ENCODE results near the gene MYMX. TPM values are rescaled to one million over a fixed set of nuclear protein-coding genes. Genes with fewer than 3 reads are reported as not detected.

The MYMX gene
- total RNA-seq, 3 donors from 2014 or later: 0.88 to 3.4 (median 2.9) TPM

DNA sequence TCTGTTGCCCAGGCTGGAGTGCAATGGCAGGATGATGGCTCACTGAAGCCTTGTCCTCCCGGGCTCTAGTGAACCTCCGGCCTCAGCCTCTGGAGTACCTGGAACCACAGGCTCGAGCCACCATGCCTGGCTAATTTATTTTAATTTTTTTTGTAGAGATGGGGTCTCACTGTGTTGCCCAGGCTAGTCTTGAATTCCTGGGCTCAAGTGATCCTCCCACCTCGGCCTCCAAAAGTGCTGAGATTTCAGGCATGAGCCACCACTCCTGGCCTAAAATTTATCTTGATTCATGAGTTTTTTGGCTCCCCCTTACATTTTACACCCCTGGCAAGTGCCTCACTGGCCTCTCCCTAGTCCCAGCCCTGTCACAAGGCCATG lies 4.2 kb downstream of the MYMX start:
- no peaks in the 10 kb centered on the region for H3K36me3 ChIP-seq
- no peak for DNase-seq (ENCODE audit: low spot score in 2 of 2)
- intact Hi-C loops (cut with DNase I; ENCODE audit: low total_unique reads): no loop called here
- no peak overlapping the region for H3K4me3 ChIP-seq
- no peaks in the 10 kb centered on the region for H3K9me3 ChIP-seq
- TF ChIP-seq POLR2AphosphoS5 (IDR thresholded peaks at IDR 0.05) (no peak), POLR2A (IDR thresholded peaks at IDR 0.05) (no peak)
- H3K27me3 ChIP-seq: no peaks in the 10 kb centered on the region
- peak overlapping the region; percentile 98 to 99 for H3K27ac ChIP-seq
- peaks cover 13 to 30% of the 10 kb centered on the region in 2 donors for H3K4me1 ChIP-seq

DNA sequence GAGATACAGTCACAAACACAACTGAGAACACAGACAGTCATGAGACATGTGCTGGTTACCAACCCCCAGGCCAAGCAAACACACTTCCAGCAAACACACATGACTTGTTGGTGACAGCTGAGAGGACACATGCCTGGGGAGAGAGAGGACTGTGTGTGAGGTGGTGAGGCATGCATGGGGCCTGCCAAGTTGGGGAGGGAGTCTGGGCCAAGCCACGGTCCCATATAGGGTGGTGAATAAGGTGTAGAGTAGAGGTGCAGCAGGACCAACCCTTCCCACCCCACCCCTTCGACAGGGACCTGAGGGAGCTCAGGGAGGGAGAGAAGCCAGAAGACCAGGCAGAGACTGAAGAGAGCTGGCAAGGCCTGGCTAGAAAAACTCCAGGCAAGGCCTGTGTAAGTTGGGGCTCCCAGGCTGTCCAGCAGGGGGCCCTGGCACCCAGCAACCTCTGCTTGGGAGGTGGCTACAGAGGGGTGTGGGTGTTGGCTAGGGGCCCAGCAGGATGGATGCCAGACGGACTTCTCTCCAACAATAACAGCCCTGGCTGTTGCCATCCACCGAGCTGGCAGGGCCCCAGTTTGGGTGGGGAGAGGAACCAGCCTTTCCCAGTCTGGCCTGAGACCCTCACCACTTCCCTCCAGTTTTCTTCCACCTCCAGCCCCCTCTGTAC lies 4.7 kb downstream of the MYMX start:
- H3K27me3 ChIP-seq: no peaks in the 10 kb centered on the region
- H3K27ac ChIP-seq: peak overlapping the region; percentile 98 to 99
- intact Hi-C loops (cut with DNase I; ENCODE audit: low total_unique reads): no loop called here
- H3K36me3 ChIP-seq: no peaks in the 10 kb centered on the region
- no peaks in the 10 kb centered on the region for H3K9me3 ChIP-seq
- H3K4me1 ChIP-seq: peaks cover 13 to 35% of the 10 kb centered on the region in 2 donors
- TF ChIP-seq, protein P1, sequence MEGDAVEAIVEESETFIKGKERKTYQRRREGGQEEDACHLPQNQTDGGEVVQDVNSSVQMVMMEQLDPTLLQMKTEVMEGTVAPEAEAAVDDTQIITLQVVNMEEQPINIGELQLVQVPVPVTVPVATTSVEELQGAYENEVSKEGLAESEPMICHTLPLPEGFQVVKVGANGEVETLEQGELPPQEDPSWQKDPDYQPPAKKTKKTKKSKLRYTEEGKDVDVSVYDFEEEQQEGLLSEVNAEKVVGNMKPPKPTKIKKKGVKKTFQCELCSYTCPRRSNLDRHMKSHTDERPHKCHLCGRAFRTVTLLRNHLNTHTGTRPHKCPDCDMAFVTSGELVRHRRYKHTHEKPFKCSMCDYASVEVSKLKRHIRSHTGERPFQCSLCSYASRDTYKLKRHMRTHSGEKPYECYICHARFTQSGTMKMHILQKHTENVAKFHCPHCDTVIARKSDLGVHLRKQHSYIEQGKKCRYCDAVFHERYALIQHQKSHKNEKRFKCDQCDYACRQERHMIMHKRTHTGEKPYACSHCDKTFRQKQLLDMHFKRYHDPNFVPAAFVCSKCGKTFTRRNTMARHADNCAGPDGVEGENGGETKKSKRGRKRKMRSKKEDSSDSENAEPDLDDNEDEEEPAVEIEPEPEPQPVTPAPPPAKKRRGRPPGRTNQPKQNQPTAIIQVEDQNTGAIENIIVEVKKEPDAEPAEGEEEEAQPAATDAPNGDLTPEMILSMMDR (IDR thresholded peaks at IDR 0.05): peak; percentile 89 to 94 (median 91)
- TF ChIP-seq POLR2A (IDR thresholded peaks at IDR 0.05) (peak; percentile 6), POLR2AphosphoS5 (IDR thresholded peaks at IDR 0.05) (peak; percentile 92 to 95 (median 93))
- DNase-seq (ENCODE audit: low spot score in 2 of 2): peak; percentile 97 to 99
- H3K4me3 ChIP-seq: peak overlapping the region; percentile 18 to 81 (median 68)

DNA sequence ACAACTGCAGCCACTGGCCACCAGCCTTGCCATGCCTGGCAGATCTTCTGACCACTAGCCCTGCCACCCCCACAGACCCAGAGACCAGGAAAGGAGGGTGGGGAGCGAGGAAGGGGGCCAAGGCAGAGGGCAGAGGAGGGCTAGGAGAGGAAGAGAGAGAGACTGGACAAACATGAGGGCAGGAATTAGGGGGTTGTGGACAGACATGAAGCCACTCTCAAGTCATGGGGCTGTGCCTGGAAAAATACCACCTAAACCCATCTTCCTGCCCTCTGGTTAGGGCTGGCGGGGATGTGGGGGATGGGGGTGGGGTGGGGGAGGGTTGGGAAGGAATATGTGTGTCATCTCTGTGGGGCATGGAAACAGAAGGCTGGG lies 5.2 kb downstream of the MYMX start:
- Histone ChIP-seq H3K4me1 (peaks cover 10 to 40% of the 10 kb centered on the region in 2 donors), H3K27me3 (no peaks in the 10 kb centered on the region), H3K36me3 (no peaks in the 10 kb centered on the region), H3K27ac (peak overlapping the region; percentile 98 to 99), H3K9me3 (no peaks in the 10 kb centered on the region), H3K4me3 (peak overlapping the region; percentile 68 to 81 (median 75))
- TF ChIP-seq POLR2AphosphoS5 (IDR thresholded peaks at IDR 0.05) (no peak), POLR2A (IDR thresholded peaks at IDR 0.05) (no peak)
- TF ChIP-seq, protein P1 (IDR thresholded peaks at IDR 0.05): no peak
- intact Hi-C loops (cut with DNase I; ENCODE audit: low total_unique reads): no loop called here
- no peak for DNase-seq (ENCODE audit: low spot score in 2 of 2)

DNA sequence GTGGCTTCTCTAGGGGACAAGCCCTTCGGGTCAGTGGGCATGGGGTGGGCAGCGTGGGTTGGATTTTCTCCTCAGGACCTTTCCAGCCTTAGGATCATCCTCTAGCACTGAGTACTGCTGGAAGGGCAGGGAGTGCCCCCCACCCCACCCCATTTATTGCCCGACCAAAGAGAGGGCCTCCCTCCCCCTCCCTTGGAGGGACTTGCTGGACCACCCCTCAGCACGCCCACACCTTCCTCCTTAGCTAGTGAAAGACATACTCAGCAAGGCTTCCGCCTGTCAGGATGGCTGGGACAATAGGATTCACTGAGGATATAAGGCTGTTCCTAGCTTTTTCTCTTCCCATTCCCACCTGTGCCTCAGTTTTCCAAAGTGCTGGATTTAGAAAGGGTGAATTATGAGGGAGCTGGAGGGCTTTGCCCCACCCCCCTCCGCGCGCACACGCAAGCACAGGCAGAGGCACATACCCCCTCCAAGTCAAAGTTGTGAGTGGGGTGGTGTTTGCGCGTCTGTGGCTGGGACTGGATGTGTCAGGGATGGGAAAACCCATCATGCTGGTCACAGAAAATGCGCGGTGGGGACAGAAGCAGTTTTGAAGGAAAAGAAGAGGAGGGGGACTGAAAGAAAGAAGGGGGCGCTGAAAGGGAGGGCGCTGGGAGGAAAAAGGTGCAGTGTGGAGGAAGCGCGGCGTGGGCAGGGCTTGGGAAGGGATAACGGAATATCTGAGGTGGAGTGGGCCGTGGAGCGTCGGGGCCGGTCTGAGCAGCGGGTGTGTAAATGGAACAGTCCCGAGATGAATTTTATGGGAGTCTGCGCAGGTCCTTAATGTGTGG lies 6.0 kb downstream of the MYMX start:
- no peaks in the 10 kb centered on the region for H3K36me3 ChIP-seq
- H3K4me1 ChIP-seq: peaks cover 8 to 48% of the 10 kb centered on the region in 2 donors
- no peaks in the 10 kb centered on the region for H3K9me3 ChIP-seq
- peak overlapping the region; percentile 68 to 81 (median 75) for H3K4me3 ChIP-seq
- H3K27ac ChIP-seq: peak overlapping the region; percentile 98 to 99
- peak in 1 of 3 donors; percentile 4 for TF ChIP-seq POLR2AphosphoS5 (IDR thresholded peaks at IDR 0.05)
- TF ChIP-seq, protein P1 (IDR thresholded peaks at IDR 0.05): no peak
- no peak for TF ChIP-seq POLR2A (IDR thresholded peaks at IDR 0.05)
- H3K27me3 ChIP-seq: no peaks in the 10 kb centered on the region
- intact Hi-C loops (cut with DNase I; ENCODE audit: low total_unique reads): no loop called here
- DNase-seq (ENCODE audit: low spot score in 2 of 2): no peak

DNA sequence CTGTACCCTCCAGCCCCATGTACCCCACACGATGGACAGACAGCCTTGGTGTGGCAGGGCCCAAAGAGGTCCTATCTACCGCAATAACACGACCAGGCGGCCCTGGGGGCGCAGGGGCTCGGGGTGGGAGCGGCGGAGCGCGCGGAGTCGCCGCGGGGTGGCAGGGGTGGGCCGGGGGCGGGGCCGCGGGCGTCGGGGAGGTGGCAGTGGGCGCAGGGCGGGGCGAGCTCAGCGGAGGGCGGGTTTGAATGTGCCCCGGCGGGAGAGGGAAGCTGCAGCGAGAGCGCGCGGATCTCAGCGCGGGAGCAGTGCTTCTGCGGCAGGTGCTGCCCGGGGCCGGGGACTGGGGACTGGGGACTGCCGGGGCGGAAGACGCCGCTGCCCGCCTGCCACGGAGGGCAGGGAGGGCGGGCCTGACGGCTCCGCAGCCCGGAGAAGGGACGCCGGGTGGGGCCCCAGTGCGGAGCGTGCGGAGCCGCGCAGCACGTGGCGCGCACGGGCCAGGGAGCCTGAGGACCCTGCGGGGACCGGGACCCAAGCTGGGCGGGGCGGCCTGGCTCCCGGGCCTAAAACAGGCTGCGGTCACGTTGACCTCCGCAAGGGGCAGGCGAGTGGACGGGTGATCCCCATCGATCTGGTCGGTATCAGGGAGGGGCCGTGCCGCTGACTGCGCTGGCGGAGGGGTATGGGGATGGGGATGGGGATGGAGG lies 6.7 kb downstream of the MYMX start, which contains the start of gene SLC29A1:
Gene SLC29A1, plus strand, starts transcription at position 277 of the 710 bp plus-strand sequence. CDS start 3,719 bp downstream, outside the sequence.
- no peaks in the 10 kb centered on the region for H3K36me3 ChIP-seq
- no peaks in the 10 kb centered on the region for H3K9me3 ChIP-seq
- peak; percentile 59 to 80 for DNase-seq (ENCODE audit: low spot score in 2 of 2)
- H3K27ac ChIP-seq: peak within 1 kb of the TSS; percentile 98 to 99
- intact Hi-C loops (cut with DNase I; ENCODE audit: low total_unique reads): no loop called here
- H3K4me1 ChIP-seq: peaks cover 14 to 54% of the 10 kb centered on the region in 2 donors
- H3K27me3 ChIP-seq: no peaks in the 10 kb centered on the region
- peak within 1 kb of the TSS; percentile 68 to 81 (median 75) for H3K4me3 ChIP-seq
- TF ChIP-seq, protein P1 (IDR thresholded peaks at IDR 0.05): peak in 1 of 3 donors; percentile 15
- TF ChIP-seq POLR2A (IDR thresholded peaks at IDR 0.05) (no peak), POLR2AphosphoS5 (IDR thresholded peaks at IDR 0.05) (peak in 1 of 3 donors; percentile 2)
